Gastrocnemius medialis (tissue), 4 donors: ENCODE data around the gene LRTM1. TPM values are rescaled to one million over a fixed set of nuclear protein-coding genes. Genes with fewer than 3 reads are reported as not detected.

Experiments
- ATAC-seq, 2 donors: fragments of 150-250 bp; one replicate each; pipeline ENCODE4 v1.9.1; 2016
- DNase-seq, 2 donors: peaks; one replicate each; pipeline ENCODE4 v3.0.0-alpha.2; 2019
- H3K27ac ChIP-seq, 4 donors: fragments of 200-600 bp; sonication (generic); 1 replicate in 1 of 4; 2 replicates in 3 of 4; pipeline ENCODE4 v1.5.1; 2016 to 2018; ENCODE audit warnings: mild to moderate bottlenecking in 2 of 4, moderate library complexity in 1 of 4
- H3K27me3 ChIP-seq, 3 donors: fragments of 200-600 bp; sonication (generic) in 2 of 3; 1 replicate in 1 of 3; 2 replicates in 2 of 3; pipeline versions ENCODE4 v1.5.1 to v1.6.0; 2016 to 2019; ENCODE audit warnings: mild to moderate bottlenecking in 1 of 3, moderate library complexity in 1 of 3
- H3K36me3 ChIP-seq, 2 donors: fragments of 200-600 bp; sonication (generic) in 1 of 2; one replicate each; pipeline ENCODE4 v1.5.1; 2017 to 2018
- H3K4me1 ChIP-seq, 2 donors: fragments of 200-600 bp; sonication (generic) in 1 of 2; one replicate each; pipeline ENCODE4 v1.5.1; 2016 to 2017; ENCODE audit warnings: mild to moderate bottlenecking in 2 of 2
- H3K4me3 ChIP-seq, 4 donors: fragments of 200-600 bp; sonication (generic) in 3 of 4; 1 replicate in 1 of 4; 2 replicates in 3 of 4; pipeline ENCODE4 v1.5.1; 2016 to 2019; ENCODE audit warnings: mild to moderate bottlenecking in 2 of 4
- H3K9me3 ChIP-seq, 3 donors: fragments of 200-600 bp; sonication (generic) in 2 of 3; 1 replicate in 1 of 3; 2 replicates in 2 of 3; pipeline ENCODE4 v1.5.1; 2016 to 2019
- CTCF ChIP-seq, 5 experiments: fragments of 450-650 bp in 3 of 5; fragments of 200-600 bp in 2 of 5; sonication (generic) in 2 of 5; IDR thresholded peaks in 4 of 5; conservative IDR thresholded peaks in 1 of 5; 1 replicate in 4 of 5; 2 replicates in 1 of 5; pipeline ENCODE4 v1.5.1; 2016 to 2019; ENCODE audit warnings: antibody characterized with exemption in 5 of 5, mild to moderate bottlenecking in 3 of 5, moderate library complexity in 3 of 5
- POLR2A ChIP-seq, 2 donors: fragments of 450-650 bp; IDR thresholded peaks; one replicate each; pipeline ENCODE4 v1.6.1; 2017; ENCODE audit warnings: antibody characterized with exemption in 2 of 2, mild to moderate bottlenecking in 2 of 2, moderate library complexity in 2 of 2
- in situ Hi-C, 4 donors: fragments of 200-750 bp; cut with MboI; loops; one replicate each; pipeline versions ENCODE4 v1.15.0 to v1.8.0; 2017; ENCODE audit warnings: low sequenced_read_pairs in 4 of 4
- intact Hi-C: fragments of 100-400 bp; cut with DNase I; formaldehyde crosslinking; loops from one replicate; pipeline ENCODE4 v1.15.1; 2023; ENCODE audit warnings: low total_unique reads
- total RNA-seq, 4 donors: library from RNA; depleted of rRNA; stranded (reverse); fragments of >200 nt; gene quantifications; one replicate each; pipeline versions ENCODE4 v1.1.0 to v1.2.3, GENCODE V29; 2016

LRTM1 gene
- total RNA-seq, 4 donors from 2014 or later = not detected

- intact Hi-C loops (loop anchor here (5.0 kb wide), 1 partner anchor 79 kb away; no protein-coding TSS in a partner anchor), in situ Hi-C loops (loop anchor here in 3 of 4 donors (25.0 kb wide), 3 partner anchors 89 to 1389 kb away; no protein-coding TSS in a partner anchor)
- no peak for DNase-seq
- ATAC-seq = peak in 1 of 2 donors; percentile 50
- H3K27me3 ChIP-seq = no peaks in the 10 kb centered on the region
- no peaks in the 10 kb centered on the region for H3K9me3 ChIP-seq
- TF ChIP-seq POLR2A (IDR thresholded peaks at IDR 0.05) (no peak), CTCF (IDR thresholded peaks at IDR 0.05 in 4 of 5, conservative IDR thresholded peaks at IDR 0.05 in 1 of 5) (no peak)
- peaks cover 0 to 3% of the 10 kb centered on the region in 2 donors for H3K4me1 ChIP-seq
- no peak overlapping the region for H3K27ac ChIP-seq
- no peak overlapping the region for H3K4me3 ChIP-seq
- H3K36me3 ChIP-seq = no peaks in the 10 kb centered on the region
Observed at GRCh38 chr3:54873059-54874010, 54.5 kb downstream of the LRTM1 start.

DNA sequence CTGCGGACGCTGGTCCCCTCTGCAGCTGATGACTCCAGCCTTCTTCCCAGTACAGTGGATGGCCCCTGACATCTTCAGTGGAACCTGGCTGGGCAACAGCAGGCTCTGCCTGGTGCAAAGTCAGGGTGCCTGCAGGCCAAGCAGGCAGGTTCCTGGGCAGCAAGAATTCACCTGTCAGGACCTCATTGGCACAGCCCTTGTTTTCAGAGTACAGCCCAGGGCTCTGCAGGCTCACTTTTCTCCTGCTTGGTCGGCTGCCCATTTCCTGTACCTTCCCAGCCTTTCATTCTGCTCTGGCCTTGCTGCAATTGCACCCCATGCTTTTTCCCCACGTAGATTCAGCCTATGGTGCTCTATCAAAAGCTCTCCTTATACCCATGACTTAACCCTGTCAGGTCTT is 56.0 kb downstream of the LRTM1 start:
- H3K36me3 ChIP-seq = no peaks in the 10 kb centered on the region
- DNase-seq (no peak), ATAC-seq (peak; percentile 14 to 39)
- TF ChIP-seq POLR2A (IDR thresholded peaks at IDR 0.05) = no peak
- intact Hi-C loops (loop anchor here (5.0 kb wide), 1 partner anchor 80 kb away; no protein-coding TSS in a partner anchor), in situ Hi-C loops (loop anchor here in 3 of 4 donors (25.0 kb wide), 3 partner anchors 90 to 1390 kb away; no protein-coding TSS in a partner anchor)
- H3K9me3 ChIP-seq = no peaks in the 10 kb centered on the region
- peaks cover 0 to 3% of the 10 kb centered on the region in 2 donors for H3K4me1 ChIP-seq
- H3K27me3 ChIP-seq = no peaks in the 10 kb centered on the region
- no peak overlapping the region for H3K4me3 ChIP-seq
- no peak overlapping the region for H3K27ac ChIP-seq

- intact Hi-C loops = loop anchor here (1.0 to 5.0 kb wide), 2 partner anchors 82 to 311 kb away; no protein-coding TSS in a partner anchor
- Histone ChIP-seq H3K4me1 (peaks cover 0 to 3% of the 10 kb centered on the region in 2 donors), H3K27me3 (no peaks in the 10 kb centered on the region), H3K36me3 (no peaks in the 10 kb centered on the region), H3K27ac (no peak overlapping the region), H3K4me3 (no peak overlapping the region), H3K9me3 (no peaks in the 10 kb centered on the region)
- ATAC-seq = peak; percentile 84 to 86
- TF ChIP-seq CTCF (IDR thresholded peaks at IDR 0.05 in 4 of 5, conservative IDR thresholded peaks at IDR 0.05 in 1 of 5) (peak; percentile 31 to 59 (median 45)), POLR2A (IDR thresholded peaks at IDR 0.05) (no peak)
- no peak for DNase-seq
- in situ Hi-C loops = loop anchor here in 3 of 4 donors (25.0 kb wide), 3 partner anchors 92 to 1392 kb away; no protein-coding TSS in a partner anchor
Observed at GRCh38 chr3:54870423-54870822, 57.4 kb downstream of the LRTM1 start.
